Adrenal gland (tissue), 12 donors: ENCODE results near the gene ZNF41. TPM values are rescaled to one million over a fixed set of nuclear protein-coding genes. Genes with fewer than 3 reads are reported as not detected.

Experiments used
- DNase-seq, 7 donors: peaks; one replicate each; pipeline ENCODE4 v3.0.0-alpha.2; 2019 to 2020
- H3K27ac ChIP-seq, 5 donors: fragments of 200-600 bp; sonication (generic) in 4 of 5; 1 replicate in 3 of 5; 2 replicates in 2 of 5; pipeline versions ENCODE4 v1.5.1 to v1.8.0; 2016 to 2020; ENCODE audit warnings: mild to moderate bottlenecking in 1 of 5
- H3K27me3 ChIP-seq: fragments of 200-600 bp; 2 replicates; pipeline ENCODE4 v1.8.0; 2021
- H3K36me3 ChIP-seq, 2 donors: fragments of 200-600 bp; replicated peaks in 1 of 2; 1 replicate in 1 of 2; 2 replicates in 1 of 2; pipeline versions ENCODE4 v1.5.1 to v1.8.0; 2018 to 2022
- H3K4me1 ChIP-seq, 2 donors: fragments of 200-600 bp; replicated peaks in 1 of 2; 1 replicate in 1 of 2; 2 replicates in 1 of 2; pipeline versions ENCODE4 v1.5.1 to v1.8.0; 2018 to 2021
- H3K4me3 ChIP-seq, 4 donors: fragments of 200-600 bp; sonication (generic) in 3 of 4; one replicate each; pipeline ENCODE4 v1.5.1; 2016 to 2018
- H3K9me3 ChIP-seq, 3 donors: fragments of 200-600 bp; sonication (generic) in 1 of 3; replicated peaks in 1 of 3; 1 replicate in 2 of 3; 2 replicates in 1 of 3; pipeline versions ENCODE4 v1.5.1 to v1.8.0; 2016 to 2021
- CTCF ChIP-seq, 6 experiments: fragments of 450-650 bp in 4 of 6; fragments of 200-600 bp in 2 of 6; sonication (generic) in 1 of 6; IDR thresholded peaks; 1 replicate in 5 of 6; 2 replicates in 1 of 6; pipeline versions ENCODE4 v1.5.1 to v1.8.0; 2016 to 2021; ENCODE audit warnings: antibody characterized with exemption in 6 of 6, mild to moderate bottlenecking in 2 of 6, moderate library complexity in 1 of 6
- POLR2A ChIP-seq, 2 donors: fragments of 450-650 bp; IDR thresholded peaks; one replicate each; pipeline ENCODE4 v1.6.1; 2017; ENCODE audit warnings: antibody characterized with exemption in 2 of 2, mild to moderate bottlenecking in 2 of 2, moderate library complexity in 1 of 2
- WGBS, 4 donors: extraction: QIAGEN DNeasy Blood & Tissue Kit in 2 of 4; methylation state at CpG; one replicate each; pipeline versions ENCODE4 v1.1.5 to v1.1.7; 2013 to 2017; 5-methylcytosine and 5-hydroxymethylcytosine counted together
- intact Hi-C, 2 donors: fragments of 100-400 bp; cut with DNase I; formaldehyde crosslinking; loops; one replicate each; pipeline versions ENCODE4 v1.14.1 to v1.15.0; 2022 to 2023
- polyA plus RNA-seq, 3 donors: library from polyadenylated mRNA; stranded (reverse); fragments of 200-250 nt in 2 of 3; fragments of 350-450 nt in 1 of 3; fragmentation: Illumina TruSeq in 1 of 3; extraction: RNeasy Lipid Tissue Mini Kit (QIAGEN cat#74804) in 1 of 3; gene quantifications; one replicate each; pipeline ENCODE4 v1.2.3, GENCODE V29; 2013 to 2014
- total RNA-seq, 9 donors: library from RNA; depleted of rRNA in 4 of 9; stranded (reverse); fragments of >200 nt in 4 of 9; fragments of 120-200 nt in 1 of 9; fragmentation: NEBNext Ultra II Directional in 1 of 9; extraction: Animal tissue kit (Norgen Biotek cat#: 25700) in 1 of 9; gene quantifications; one replicate each; pipeline versions ENCODE4 v1.1.0 to v1.2.4, GENCODE V29; 2013 to 2023
- donor health status: healthy with polysubstance abuse.
- donor health status: Bipolar disorder and iron deficiency.
- donor health status: DM: yes; HTN: yes; CAD: no.
- donor health status: DM: no; HTN: no; CAD: no.
- donor health status: DM: no; HTN: no; CAD: no.
- donor health status: DM: yes; HTN: yes; CAD: no.

The ZNF41 gene
- total and polyA plus RNA-seq, 12 donors: 2.8 to 10.5 (median 7.6) TPM

GRCh38 chrX:47460561-47460960, 22.5 kb downstream of the ZNF41 start:
- 48 to 100% (median 56%) methylated on average over 1 of the region's 1 CpG for WGBS, 4 donors
- Histone ChIP-seq H3K36me3 (no peaks in the 10 kb centered on the region), H3K9me3 (no peaks in the 10 kb centered on the region), H3K4me1 (no peaks in the 10 kb centered on the region), H3K27ac (no peak overlapping the region), H3K4me3 (no peak overlapping the region), H3K27me3 (no peaks in the 10 kb centered on the region)
- no peak for DNase-seq
- no peak for TF ChIP-seq POLR2A (IDR thresholded peaks at IDR 0.05)
- no peak for TF ChIP-seq CTCF (IDR thresholded peaks at IDR 0.05)
- intact Hi-C loops: no loop called here

DNA sequence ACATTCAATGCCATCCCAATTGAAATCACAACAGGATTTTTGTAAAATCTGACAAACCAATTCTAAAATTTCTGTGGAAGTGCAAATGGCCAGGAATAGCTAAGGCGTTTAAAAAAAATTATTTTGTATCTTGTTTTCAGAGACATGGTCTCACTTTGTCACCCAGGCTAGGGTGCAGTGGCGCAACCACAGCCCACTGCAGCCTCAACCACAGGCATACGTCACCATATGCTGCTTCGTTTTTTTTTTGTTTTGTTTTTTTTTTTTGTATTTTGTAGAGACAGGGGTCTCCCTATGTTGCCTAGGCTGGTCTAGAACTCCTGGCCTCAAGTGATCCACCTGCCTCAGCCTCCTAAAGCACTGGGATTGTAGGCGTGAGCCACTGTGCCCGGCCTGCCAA, 24.5 kb downstream of the ZNF41 start:
- intact Hi-C loops: no loop called here
- Histone ChIP-seq H3K36me3 (no peaks in the 10 kb centered on the region), H3K4me3 (no peak overlapping the region), H3K27me3 (no peaks in the 10 kb centered on the region), H3K4me1 (no peaks in the 10 kb centered on the region), H3K9me3 (no peaks in the 10 kb centered on the region), H3K27ac (no peak overlapping the region)
- no peak for TF ChIP-seq CTCF (IDR thresholded peaks at IDR 0.05)
- WGBS, 4 donors: 79 to 95% (median 87%) methylated on average over 6 of the region's 6 CpGs
- no peak for DNase-seq

DNA sequence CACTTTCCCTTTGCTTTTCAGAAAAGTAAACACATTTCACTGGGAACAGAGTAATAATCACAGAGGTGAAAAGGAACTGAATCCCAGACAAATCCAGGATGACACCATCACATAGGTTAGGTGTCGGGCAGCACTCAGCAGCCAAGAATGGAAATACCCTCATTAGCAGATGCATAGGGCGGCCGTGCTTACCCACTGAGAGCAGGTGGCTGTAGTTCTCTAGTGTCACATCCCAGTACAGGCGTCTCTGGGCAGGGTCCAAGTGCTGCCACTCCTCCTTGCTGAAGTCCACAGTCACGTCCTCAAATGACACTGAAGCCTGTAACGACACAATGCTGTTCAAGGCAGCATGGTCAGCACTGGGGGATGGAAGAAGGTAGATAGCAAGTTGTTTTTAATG, 26.9 kb downstream of the ZNF41 start:
- DNase-seq: no peak
- H3K9me3 ChIP-seq: no peaks in the 10 kb centered on the region
- no peak overlapping the region for H3K4me3 ChIP-seq
- intact Hi-C loops: no loop called here
- TF ChIP-seq POLR2A (IDR thresholded peaks at IDR 0.05) (no peak), CTCF (IDR thresholded peaks at IDR 0.05) (no peak)
- H3K27me3 ChIP-seq: no peaks in the 10 kb centered on the region
- H3K36me3 ChIP-seq: no peaks in the 10 kb centered on the region
- 76 to 98% (median 94%) methylated on average over 6 of the region's 6 CpGs for WGBS, 4 donors
- H3K27ac ChIP-seq: no peak overlapping the region
- H3K4me1 ChIP-seq: no peaks in the 10 kb centered on the region

- TF ChIP-seq POLR2A (IDR thresholded peaks at IDR 0.05) (no peak), CTCF (IDR thresholded peaks at IDR 0.05) (no peak)
- no peaks in the 10 kb centered on the region for H3K36me3 ChIP-seq
- H3K4me1 ChIP-seq: no peaks in the 10 kb centered on the region
- peaks cover 0 to 18% (median 0%) of the 10 kb centered on the region in 3 donors for H3K9me3 ChIP-seq
- no peaks in the 10 kb centered on the region for H3K27me3 ChIP-seq
- H3K4me3 ChIP-seq: no peak overlapping the region
- H3K27ac ChIP-seq: no peak overlapping the region
- DNase-seq: no peak
- WGBS, 4 donors: 81 to 97% (median 90%) methylated on average over 5 to 8 of the region's 8 CpGs
- intact Hi-C loops: no loop called here
These were observed 30.9 kb downstream of the ZNF41 start for GRCh38 chrX:47452112-47452511.
